GM10266 (cell line): ENCODE data around the gene UROC1.

ENCODE experiments used
- DNase-seq: peaks from one replicate; pipeline ENCODE4 v3.0.0; 2012; ENCODE audit errors: extremely low spot score
- CTCF ChIP-seq: IDR thresholded peaks from 2 replicates; pipeline ENCODE4 v1.5.1; 2012; ENCODE audit warnings: mild to moderate bottlenecking, low read depth; ENCODE audit not compliant: control insufficient read depth, insufficient read depth; ENCODE audit errors: missing control alignments

UROC1 gene

DNA sequence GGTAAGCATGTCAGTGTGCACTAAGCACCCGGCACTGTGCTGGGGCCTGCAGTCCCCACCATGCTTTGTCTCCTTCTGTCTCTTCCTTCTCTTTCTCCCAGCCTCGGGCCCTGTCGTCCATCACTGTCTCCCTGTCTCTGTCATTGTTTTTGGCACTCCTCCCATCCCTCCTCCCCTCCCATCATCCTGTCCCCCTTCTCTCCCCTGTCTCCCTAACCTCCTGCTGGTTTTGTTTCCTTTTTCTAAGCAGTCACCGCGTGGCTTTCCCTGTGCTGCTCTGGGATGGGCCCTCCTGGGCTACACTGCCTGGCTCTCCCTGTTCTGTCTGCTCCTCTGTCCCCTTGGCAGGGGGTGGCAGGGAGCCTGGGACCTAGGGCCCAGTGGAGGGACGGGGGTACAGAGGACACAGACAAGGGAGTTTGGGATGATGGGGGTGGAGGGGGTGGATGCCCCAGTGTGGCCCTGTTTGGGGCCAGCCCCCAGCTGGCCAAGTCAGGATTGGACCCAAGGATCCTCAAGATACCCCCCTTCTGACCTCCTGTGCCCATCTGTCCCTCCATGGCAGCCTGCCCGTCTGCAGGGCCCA, 12.1 kb upstream of the UROC1 start:
- no peak for DNase-seq
- TF ChIP-seq CTCF, result no peak

DNA sequence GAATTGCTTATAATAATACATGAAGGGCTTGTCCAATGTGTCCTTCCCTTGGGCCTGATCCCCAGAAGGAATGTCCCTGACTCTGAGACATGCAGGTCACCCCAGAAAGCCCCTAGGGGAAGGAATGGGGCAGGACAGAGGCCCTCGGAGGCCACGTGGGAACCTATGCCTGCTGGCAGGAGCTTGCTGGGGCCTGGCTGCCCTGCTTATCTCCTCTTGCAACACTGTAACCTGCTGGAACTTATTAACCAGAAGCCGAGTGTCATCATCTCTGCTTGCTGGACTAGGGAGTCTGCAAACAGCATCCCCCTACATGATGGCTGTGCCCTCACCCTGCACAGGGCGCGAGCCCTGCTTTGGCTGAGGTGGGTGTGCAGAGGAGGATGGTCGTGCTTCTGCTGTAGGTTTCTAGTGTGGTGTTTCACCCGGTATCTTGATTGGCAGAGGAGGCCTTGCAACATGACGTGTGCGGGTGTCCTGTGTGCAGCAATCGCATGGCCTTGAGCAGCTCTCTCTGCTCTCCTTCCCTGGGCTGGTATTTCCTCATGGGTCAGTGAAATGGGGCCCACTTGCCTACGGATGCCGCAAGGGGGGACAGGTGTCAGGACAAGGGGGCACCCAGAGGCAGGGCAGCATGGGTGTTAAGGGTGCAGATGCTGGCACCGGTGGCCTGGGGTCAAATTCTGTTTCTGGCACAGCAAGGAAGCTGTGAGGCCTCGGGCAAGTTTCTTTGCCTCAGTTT, 11.4 kb upstream of the UROC1 start:
- no peak for TF ChIP-seq CTCF
- DNase-seq, result no peak

GRCh38 chr3:126528419-126528799, 10.8 kb upstream of the UROC1 start:
- DNase-seq, result no peak
- TF ChIP-seq CTCF, result no peak

GRCh38 chr3:126527455-126528211, 10.1 kb upstream of the UROC1 start:
- no peak for TF ChIP-seq CTCF
- no peak for DNase-seq

GRCh38 chr3:126527006-126527405, 9.4 kb upstream of the UROC1 start:
- DNase-seq, result no peak
- no peak for TF ChIP-seq CTCF

GRCh38 chr3:126526668-126527005, 9.1 kb upstream of the UROC1 start:
- TF ChIP-seq CTCF, result no peak
- DNase-seq, result no peak
